Jurkat, Clone E6-1 (cell line): ENCODE results near the gene SHF. TPM values are rescaled to one million over a fixed set of nuclear protein-coding genes. Genes with fewer than 3 reads are reported as not detected.
"Not testable (repeated sequence)": the region's sequence is repeated elsewhere in the genome, so short reads cannot be mapped to it uniquely, and the experiment has no call there.

Source experiments
- DNase-seq: peaks from one replicate; pipeline ENCODE4 v3.0.0-alpha.2; 2011; ENCODE audit warnings: low read depth, low spot score
- H3K4me3 ChIP-seq: 2 replicates; pipeline ENCODE4 v1.5.1; 2011; ENCODE audit warnings: mild to moderate bottlenecking, low read length, control low read depth, moderate library complexity
- polyA plus RNA-seq: library from polyadenylated mRNA; unstranded; fragments of >200 nt; gene quantifications from one replicate; pipeline ENCODE4 v1.2.1, GENCODE V29; 2012; ENCODE audit warnings: missing spikeins; ENCODE audit not compliant: insufficient read length, insufficient read depth

The SHF gene
- 13.0 TPM for polyA plus RNA-seq

- peak within 1 kb of the TSS; percentile 77 for H3K4me3 ChIP-seq
- peak; percentile 69 for DNase-seq
These were observed at the start of gene SHF for GRCh38 chr15:45187894-45188830. Gene SHF, minus strand, starts transcription at chr15:45187966. Its CDS starts 15 bp downstream, at chr15:45187951.

GRCh38 chr15:45236806-45237205 is 49.0 kb upstream of the SHF start:
- not testable (repeated sequence) for H3K4me3 ChIP-seq, DNase-seq

GRCh38 chr15:45234562-45235235 is 46.9 kb upstream of the SHF start:
- no peak overlapping the region for H3K4me3 ChIP-seq
- DNase-seq: no peak

GRCh38 chr15:45231864-45232562 is 44.2 kb upstream of the SHF start:
- H3K4me3 ChIP-seq: no peak overlapping the region
- no peak for DNase-seq

GRCh38 chr15:45231132-45231531 is 43.4 kb upstream of the SHF start:
- no peak for DNase-seq
- no peak overlapping the region for H3K4me3 ChIP-seq

- DNase-seq: no peak
- no peak overlapping the region for H3K4me3 ChIP-seq
These were observed 42.6 kb upstream of the SHF start for GRCh38 chr15:45230245-45230965.

GRCh38 chr15:45228931-45229330 is 41.2 kb upstream of the SHF start:
- no peak overlapping the region for H3K4me3 ChIP-seq
- DNase-seq: no peak

- DNase-seq: no peak
- no peak overlapping the region for H3K4me3 ChIP-seq
These were observed 37.9 kb upstream of the SHF start for GRCh38 chr15:45225506-45226273.

GRCh38 chr15:45224621-45225217 is 37.0 kb upstream of the SHF start:
- no peak overlapping the region for H3K4me3 ChIP-seq
- DNase-seq: no peak

GRCh38 chr15:45221967-45222366 is 34.2 kb upstream of the SHF start:
- DNase-seq: no peak
- no peak overlapping the region for H3K4me3 ChIP-seq

GRCh38 chr15:45221053-45221599 is 33.4 kb upstream of the SHF start:
- H3K4me3 ChIP-seq: no peak overlapping the region
- DNase-seq: no peak

GRCh38 chr15:45212493-45212892 is 24.7 kb upstream of the SHF start:
- DNase-seq: no peak
- H3K4me3 ChIP-seq: no peak overlapping the region

- peak; percentile 66 for DNase-seq
- H3K4me3 ChIP-seq: no peak overlapping the region
These were observed 17.4 kb upstream of the SHF start for GRCh38 chr15:45205192-45205591.

- no peak overlapping the region for H3K4me3 ChIP-seq
- no peak for DNase-seq
These were observed 15.4 kb upstream of the SHF start for GRCh38 chr15:45203182-45203581.

GRCh38 chr15:45201869-45202268 is 14.1 kb upstream of the SHF start:
- no peak overlapping the region for H3K4me3 ChIP-seq
- DNase-seq: no peak

GRCh38 chr15:45201557-45201859 is 13.7 kb upstream of the SHF start:
- no peak for DNase-seq
- H3K4me3 ChIP-seq: peak overlapping the region; percentile 65

GRCh38 chr15:45200799-45201556 is 13.2 kb upstream of the SHF start:
- peak; percentile 77 for DNase-seq

More at GRCh38 chr15:45200799-45201556, 13.2 kb upstream of the SHF start:
- peak overlapping the region; percentile 65 for H3K4me3 ChIP-seq
